Mesothelial cell of epicardium (in vitro differentiated cells): ENCODE measurements around the gene NSUN6. TPM values are rescaled to one million over a fixed set of nuclear protein-coding genes. Genes with fewer than 3 reads are reported as not detected.

Experiments used
- DNase-seq, 2 experiments: peaks; one replicate each; pipeline ENCODE4 v3.0.0; 2021; ENCODE audit warnings: low spot score in 2 of 2; ENCODE audit not compliant: unreplicated experiment in 2 of 2
- H3K27ac Mint-ChIP-seq: 2 replicates; pipeline ENCODE4 v1.8.0; 2021; ENCODE audit warnings: mixed read lengths
- H3K27me3 Mint-ChIP-seq: 2 replicates; pipeline ENCODE4 v1.8.0; 2021; ENCODE audit warnings: low read depth, mixed read lengths
- H3K36me3 Mint-ChIP-seq: 2 replicates; pipeline ENCODE4 v1.8.0; 2021; ENCODE audit warnings: mixed read lengths
- H3K4me1 Mint-ChIP-seq: 2 replicates; pipeline ENCODE4 v1.8.0; 2021; ENCODE audit warnings: mixed read lengths
- H3K4me3 Mint-ChIP-seq: 2 replicates; pipeline ENCODE4 v1.8.0; 2021; ENCODE audit warnings: mild to moderate bottlenecking, moderate library complexity, mixed read lengths
- H3K9me3 Mint-ChIP-seq: 2 replicates; pipeline ENCODE4 v1.8.0; 2021; ENCODE audit warnings: mixed read lengths
- total RNA-seq: library from RNA; stranded (reverse); gene quantifications from 3 replicates; pipeline ENCODE4 v1.2.1, GENCODE V29; 2021
- TF ChIP-seq, protein P1 (sequence below): fragments of 200-600 bp; sonication (generic); IDR thresholded peaks from one replicate; pipeline ENCODE4 v1.5.0; 2021; ENCODE audit warnings: antibody characterized with exemption; ENCODE audit not compliant: unreplicated experiment

Gene NSUN6
- total RNA-seq, 1 donor from 2014 or later = 22.2 TPM

DNA sequence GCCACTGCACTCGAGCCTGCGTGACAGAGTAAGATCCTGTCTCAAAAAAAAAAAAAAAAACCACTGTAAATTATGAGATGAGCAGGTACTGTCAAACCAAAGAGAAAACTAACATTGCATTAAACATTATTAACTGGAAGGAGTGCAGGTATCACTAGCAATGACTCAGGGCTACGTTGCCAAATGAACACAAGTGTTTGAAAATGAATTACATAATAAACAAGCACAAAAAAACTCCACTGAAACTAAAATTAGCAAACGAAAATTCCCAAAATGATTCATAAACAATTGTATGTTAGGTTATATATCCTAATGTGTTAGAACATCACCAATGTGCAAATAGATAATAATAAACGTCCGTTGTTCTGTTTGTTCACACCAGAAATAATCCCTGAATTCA, 42.8 kb downstream of the NSUN6 start:
- TF ChIP-seq, protein P1, sequence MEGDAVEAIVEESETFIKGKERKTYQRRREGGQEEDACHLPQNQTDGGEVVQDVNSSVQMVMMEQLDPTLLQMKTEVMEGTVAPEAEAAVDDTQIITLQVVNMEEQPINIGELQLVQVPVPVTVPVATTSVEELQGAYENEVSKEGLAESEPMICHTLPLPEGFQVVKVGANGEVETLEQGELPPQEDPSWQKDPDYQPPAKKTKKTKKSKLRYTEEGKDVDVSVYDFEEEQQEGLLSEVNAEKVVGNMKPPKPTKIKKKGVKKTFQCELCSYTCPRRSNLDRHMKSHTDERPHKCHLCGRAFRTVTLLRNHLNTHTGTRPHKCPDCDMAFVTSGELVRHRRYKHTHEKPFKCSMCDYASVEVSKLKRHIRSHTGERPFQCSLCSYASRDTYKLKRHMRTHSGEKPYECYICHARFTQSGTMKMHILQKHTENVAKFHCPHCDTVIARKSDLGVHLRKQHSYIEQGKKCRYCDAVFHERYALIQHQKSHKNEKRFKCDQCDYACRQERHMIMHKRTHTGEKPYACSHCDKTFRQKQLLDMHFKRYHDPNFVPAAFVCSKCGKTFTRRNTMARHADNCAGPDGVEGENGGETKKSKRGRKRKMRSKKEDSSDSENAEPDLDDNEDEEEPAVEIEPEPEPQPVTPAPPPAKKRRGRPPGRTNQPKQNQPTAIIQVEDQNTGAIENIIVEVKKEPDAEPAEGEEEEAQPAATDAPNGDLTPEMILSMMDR = no peak

DNA sequence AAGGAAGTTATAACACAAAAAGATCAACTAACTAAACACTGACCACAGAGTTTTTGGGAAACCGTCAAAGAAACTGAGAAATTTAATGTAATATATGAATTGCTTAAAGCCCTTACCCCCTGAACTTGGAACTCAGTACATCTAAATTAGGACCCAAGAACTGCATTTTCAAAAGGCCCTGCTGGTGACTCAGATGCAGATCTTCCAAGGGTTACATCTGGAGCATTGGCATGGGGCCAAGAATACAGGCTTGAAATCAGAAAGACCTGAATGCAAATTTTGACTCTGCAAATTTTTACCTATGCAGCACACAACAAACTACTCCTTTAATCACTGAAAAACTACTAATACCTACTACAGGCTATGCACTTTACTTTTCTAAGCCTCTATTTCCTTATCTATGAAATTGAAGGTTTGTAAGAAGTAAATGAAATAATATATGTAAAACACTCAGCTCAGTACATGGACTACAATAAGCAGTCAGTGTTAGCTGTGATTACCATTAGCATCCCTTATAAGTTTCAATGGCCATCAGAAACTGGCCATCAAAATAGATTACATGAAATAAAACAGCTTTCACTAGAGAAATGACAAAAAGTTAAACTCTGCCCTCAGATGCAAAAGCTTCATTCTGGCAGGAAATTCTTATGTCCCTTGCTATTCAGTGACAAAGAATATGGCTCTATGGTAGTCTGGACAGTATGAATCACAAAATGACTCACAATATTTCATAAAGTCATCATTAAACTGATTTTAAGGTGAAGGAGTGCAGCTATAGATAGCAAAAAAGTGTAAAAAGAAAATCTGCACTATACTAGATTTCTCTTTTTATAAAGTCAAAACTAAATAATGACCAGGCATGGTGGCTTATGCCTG, 43.6 kb downstream of the NSUN6 start:
- peaks cover 8% of the 10 kb centered on the region for H3K4me1 Mint-ChIP-seq
- peaks cover 26% of the 10 kb centered on the region for H3K36me3 Mint-ChIP-seq
- H3K4me3 Mint-ChIP-seq = no peak overlapping the region
- no peaks in the 10 kb centered on the region for H3K9me3 Mint-ChIP-seq
- TF ChIP-seq, protein P1 = no peak
- DNase-seq = no peak
- H3K27ac Mint-ChIP-seq = no peak overlapping the region
- H3K27me3 Mint-ChIP-seq = no peaks in the 10 kb centered on the region

More for the DNA sequence above, 42.8 kb downstream of the NSUN6 start:
- H3K27me3 Mint-ChIP-seq = no peaks in the 10 kb centered on the region
- H3K4me1 Mint-ChIP-seq = peaks cover 8% of the 10 kb centered on the region
- no peak for DNase-seq
- H3K4me3 Mint-ChIP-seq = no peak overlapping the region
- no peak overlapping the region for H3K27ac Mint-ChIP-seq
- peaks cover 22% of the 10 kb centered on the region for H3K36me3 Mint-ChIP-seq
- no peaks in the 10 kb centered on the region for H3K9me3 Mint-ChIP-seq

DNA sequence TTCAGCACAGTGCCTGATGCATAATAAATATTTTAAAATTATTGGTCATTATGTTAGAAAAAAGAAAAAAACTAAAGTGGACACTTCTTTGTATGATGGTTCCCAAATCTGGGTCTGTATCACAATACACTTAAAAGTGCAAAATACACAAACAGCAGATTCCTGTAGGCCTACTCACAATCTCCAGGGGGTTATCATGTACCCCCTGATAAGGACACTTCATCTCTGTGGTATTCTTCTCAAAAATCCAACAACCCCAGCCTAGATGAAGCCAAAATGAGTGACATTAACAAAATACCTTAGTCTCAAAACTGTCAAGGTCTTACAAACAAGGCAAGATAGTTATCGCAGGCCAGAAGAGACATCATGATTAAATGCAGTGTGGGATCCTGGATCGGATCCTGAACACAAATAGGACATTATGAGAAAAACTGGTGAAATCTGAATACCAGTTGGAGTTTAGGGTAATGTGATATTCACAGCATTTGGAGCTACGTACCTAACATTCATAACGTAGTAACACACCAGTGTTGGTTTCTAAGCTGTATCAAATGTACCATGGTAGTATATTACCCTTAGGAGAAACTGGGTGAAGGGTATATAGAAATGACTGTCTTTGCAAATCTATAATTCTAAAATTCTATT, 45.2 kb downstream of the NSUN6 start:
- Mint-ChIP-seq H3K27me3 (no peaks in the 10 kb centered on the region), H3K36me3 (peaks cover 16% of the 10 kb centered on the region), H3K27ac (no peak overlapping the region), H3K9me3 (no peaks in the 10 kb centered on the region), H3K4me3 (no peak overlapping the region), H3K4me1 (peaks cover 8% of the 10 kb centered on the region)
- no peak for DNase-seq
- TF ChIP-seq, protein P1 = no peak

- no peaks in the 10 kb centered on the region for H3K4me1 Mint-ChIP-seq
- no peak overlapping the region for H3K27ac Mint-ChIP-seq
- no peak overlapping the region for H3K4me3 Mint-ChIP-seq
Observed at GRCh38 chr10:18601321-18601720, 50.1 kb downstream of the NSUN6 start.

DNA sequence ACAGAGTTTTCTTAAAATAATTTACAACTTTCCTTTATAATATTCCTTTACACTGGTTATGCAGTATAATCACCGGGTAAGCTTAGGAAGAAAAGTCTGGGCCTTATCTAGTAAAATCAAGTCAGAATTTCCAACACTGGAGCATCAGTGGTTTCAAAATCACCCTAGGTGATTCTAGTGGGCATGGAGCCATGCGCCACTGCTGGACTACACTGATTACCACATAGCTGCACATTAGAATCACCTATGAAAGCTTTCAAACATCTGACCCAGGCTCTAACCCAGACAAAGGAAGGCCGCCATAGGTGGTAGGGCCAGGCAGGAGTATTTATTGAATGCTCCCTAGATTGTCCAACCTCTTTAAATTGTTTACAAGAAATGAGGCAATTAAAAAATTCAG, 52.0 kb downstream of the NSUN6 start:
- H3K36me3 Mint-ChIP-seq = peaks cover 16% of the 10 kb centered on the region
- TF ChIP-seq, protein P1 = no peak
- H3K9me3 Mint-ChIP-seq = no peaks in the 10 kb centered on the region
- DNase-seq = no peak
- no peak overlapping the region for H3K27ac Mint-ChIP-seq
- H3K4me3 Mint-ChIP-seq = no peak overlapping the region
- H3K4me1 Mint-ChIP-seq = no peaks in the 10 kb centered on the region
- H3K27me3 Mint-ChIP-seq = no peaks in the 10 kb centered on the region

More at GRCh38 chr10:18601321-18601720, 50.1 kb downstream of the NSUN6 start:
- TF ChIP-seq, protein P1 = no peak
- DNase-seq = no peak
- H3K9me3 Mint-ChIP-seq = no peaks in the 10 kb centered on the region
- H3K27me3 Mint-ChIP-seq = no peaks in the 10 kb centered on the region
- peaks cover 7% of the 10 kb centered on the region for H3K36me3 Mint-ChIP-seq
